PFSK-1 (cell line): ENCODE data around the gene OR2C3.

ENCODE experiments used
- FOXP2 ChIP-seq: optimal IDR thresholded peaks from 2 replicates; pipeline ENCODE3; 2011; ENCODE audit warnings: borderline replicate concordance, control low read depth, inconsistent platforms; ENCODE audit not compliant: insufficient read depth; ENCODE audit errors: extremely low read length, extremely low read depth
- POLR2AphosphoS5 ChIP-seq: IDR thresholded peaks from 2 replicates; pipeline ENCODE4 v1.6.1; 2012; ENCODE audit warnings: low read depth, mild to moderate bottlenecking, control low read depth, low read length, moderate library complexity
- SIN3A ChIP-seq: IDR thresholded peaks from 2 replicates; pipeline ENCODE4 v1.6.1; 2012; ENCODE audit warnings: mild to moderate bottlenecking, low read length, moderate library complexity, borderline replicate concordance; ENCODE audit not compliant: insufficient read depth
- TAF1 ChIP-seq: IDR thresholded peaks from 2 replicates; pipeline ENCODE4 v1.6.1; 2012; ENCODE audit warnings: low read length, control low read depth, borderline replicate concordance; ENCODE audit not compliant: insufficient read depth
- TF ChIP-seq, protein P1 (sequence below), 2 experiments: IDR thresholded peaks; 2 replicates each; pipeline versions ENCODE4 v1.6.1 to v1.8.0; 2011 to 2012; ENCODE audit warnings: low read depth in 2 of 2, low read length in 2 of 2, control low read depth in 1 of 2, inconsistent platforms in 1 of 2, mild to moderate bottlenecking in 1 of 2, moderate library complexity in 1 of 2; ENCODE audit not compliant: insufficient read depth in 1 of 2

Gene OR2C3

GRCh38 chr1:247482747-247483146, 53.5 kb downstream of the OR2C3 start:
- no peak for TF ChIP-seq FOXP2
- no peak for TF ChIP-seq TAF1
- TF ChIP-seq SIN3A: no peak
- no peak for TF ChIP-seq POLR2AphosphoS5
- TF ChIP-seq, protein P1, sequence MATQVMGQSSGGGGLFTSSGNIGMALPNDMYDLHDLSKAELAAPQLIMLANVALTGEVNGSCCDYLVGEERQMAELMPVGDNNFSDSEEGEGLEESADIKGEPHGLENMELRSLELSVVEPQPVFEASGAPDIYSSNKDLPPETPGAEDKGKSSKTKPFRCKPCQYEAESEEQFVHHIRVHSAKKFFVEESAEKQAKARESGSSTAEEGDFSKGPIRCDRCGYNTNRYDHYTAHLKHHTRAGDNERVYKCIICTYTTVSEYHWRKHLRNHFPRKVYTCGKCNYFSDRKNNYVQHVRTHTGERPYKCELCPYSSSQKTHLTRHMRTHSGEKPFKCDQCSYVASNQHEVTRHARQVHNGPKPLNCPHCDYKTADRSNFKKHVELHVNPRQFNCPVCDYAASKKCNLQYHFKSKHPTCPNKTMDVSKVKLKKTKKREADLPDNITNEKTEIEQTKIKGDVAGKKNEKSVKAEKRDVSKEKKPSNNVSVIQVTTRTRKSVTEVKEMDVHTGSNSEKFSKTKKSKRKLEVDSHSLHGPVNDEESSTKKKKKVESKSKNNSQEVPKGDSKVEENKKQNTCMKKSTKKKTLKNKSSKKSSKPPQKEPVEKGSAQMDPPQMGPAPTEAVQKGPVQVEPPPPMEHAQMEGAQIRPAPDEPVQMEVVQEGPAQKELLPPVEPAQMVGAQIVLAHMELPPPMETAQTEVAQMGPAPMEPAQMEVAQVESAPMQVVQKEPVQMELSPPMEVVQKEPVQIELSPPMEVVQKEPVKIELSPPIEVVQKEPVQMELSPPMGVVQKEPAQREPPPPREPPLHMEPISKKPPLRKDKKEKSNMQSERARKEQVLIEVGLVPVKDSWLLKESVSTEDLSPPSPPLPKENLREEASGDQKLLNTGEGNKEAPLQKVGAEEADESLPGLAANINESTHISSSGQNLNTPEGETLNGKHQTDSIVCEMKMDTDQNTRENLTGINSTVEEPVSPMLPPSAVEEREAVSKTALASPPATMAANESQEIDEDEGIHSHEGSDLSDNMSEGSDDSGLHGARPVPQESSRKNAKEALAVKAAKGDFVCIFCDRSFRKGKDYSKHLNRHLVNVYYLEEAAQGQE (IDR thresholded peaks at IDR 0.05; ENCODE audit: insufficient read depth in 1 of 2, low read depth in 2 of 2, low read length in 2 of 2): no peak

DNA sequence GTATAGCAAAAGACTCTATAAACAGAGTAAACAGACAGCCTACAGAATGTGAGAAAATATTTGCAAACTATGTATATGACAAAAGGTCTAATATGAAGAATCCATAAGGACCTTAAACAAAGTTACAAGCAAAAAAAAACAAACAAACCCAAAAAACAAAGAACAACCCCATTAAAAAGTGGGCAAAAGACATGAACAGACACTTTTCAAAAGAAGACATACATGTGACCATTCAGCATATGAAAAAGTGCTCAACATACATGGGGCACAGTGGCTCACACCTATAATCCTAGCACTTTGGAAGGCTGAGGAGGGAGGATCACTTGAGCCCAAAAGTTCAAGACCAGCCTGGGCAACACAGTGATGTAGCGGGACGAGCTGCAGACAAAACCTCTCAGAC, 60.4 kb downstream of the OR2C3 start:
- no peak for TF ChIP-seq POLR2AphosphoS5
- TF ChIP-seq SIN3A: no peak
- TF ChIP-seq, protein P1 (IDR thresholded peaks at IDR 0.05; ENCODE audit: insufficient read depth in 1 of 2, low read depth in 2 of 2, low read length in 2 of 2): no peak
- no peak for TF ChIP-seq TAF1
- no peak for TF ChIP-seq FOXP2
